Measurements from ENCODE around the gene TUSC2. TPM values are rescaled to one million over a fixed set of nuclear protein-coding genes. Genes with fewer than 3 reads are reported as not detected.

TUSC2 gene
- total RNA-seq, 2 donors from 2014 or later = 13.9 to 19.3 TPM

GRCh38 chr3:50275141-50275995 is 52.7 kb downstream of the TUSC2 start:
- no peak for ATAC-seq (replicated peaks)
- peak overlapping the region; percentile 35 for H3K4me3 Mint-ChIP-seq
- H3K4me1 Mint-ChIP-seq = peaks cover 9% of the 10 kb centered on the region
- H3K27ac Mint-ChIP-seq = no peak overlapping the region
- peaks cover 27% of the 10 kb centered on the region for H3K27me3 Mint-ChIP-seq
- H3K9me3 Mint-ChIP-seq = no peaks in the 10 kb centered on the region
- H3K36me3 Mint-ChIP-seq (ENCODE audit: low read depth) = no peaks in the 10 kb centered on the region

Other genes starting within 250 kb of the TUSC2 start
- 100 to 1,000 TPM; 146 to 167 TPM for gene RBM5, start 239.3 kb downstream of the TUSC2 start, total RNA-seq
- gene SEMA3F, start 172.9 kb downstream of the TUSC2 start, total RNA-seq = 1 to 10 TPM in 1 of 2 donors, not detected in 1; 1.5 TPM
- gene GNAT1, start 136.6 kb downstream of the TUSC2 start, total RNA-seq = not detected
- gene SLC38A3, start 123.0 kb downstream of the TUSC2 start, total RNA-seq = under 1 TPM in 1 of 2 donors, not detected in 1; 0.71 TPM
- 100 to 1,000 TPM; 283 to 392 TPM for gene GNAI2, start 92.0 kb downstream of the TUSC2 start, total RNA-seq
- gene SEMA3B, start 59.1 kb downstream of the TUSC2 start, total RNA-seq = 1 to 10 TPM; 1.2 to 2.3 TPM
- under 1 TPM in 1 of 2 donors, not detected in 1; 0.34 TPM for gene LSMEM2, start 49.1 kb downstream of the TUSC2 start, total RNA-seq
- gene IFRD2, start 35.8 kb downstream of the TUSC2 start, total RNA-seq = 100 to 1,000 TPM in 1 of 2 donors, 10 to 100 TPM in 1; 59.2 to 139 TPM
- gene HYAL3, start 28.8 kb downstream of the TUSC2 start, total RNA-seq = 10 to 100 TPM; 12.2 to 13.0 TPM
- 10 to 100 TPM; 24.4 to 37.8 TPM for gene NAA80, start 28.8 kb downstream of the TUSC2 start, total RNA-seq
- gene HYAL1, start 24.6 kb downstream of the TUSC2 start, total RNA-seq = under 1 TPM in 1 of 2 donors, not detected in 1; 0.29 TPM
- 1 to 10 TPM; 5.1 to 8.5 TPM for gene HYAL2, start 5.5 kb downstream of the TUSC2 start, total RNA-seq
- gene RASSF1, start 12.6 kb upstream of the TUSC2 start, total RNA-seq = 100 to 1,000 TPM in 1 of 2 donors, 10 to 100 TPM in 1; 85.8 to 139 TPM
- 10 to 100 TPM in 1 of 2 donors, 1 to 10 TPM in 1; 3.9 to 10.9 TPM for gene ZMYND10, start 17.5 kb upstream of the TUSC2 start, total RNA-seq
- gene NPRL2, start 22.6 kb upstream of the TUSC2 start, total RNA-seq = 10 to 100 TPM; 50.2 to 96.5 TPM
- gene CYB561D2, start 22.6 kb upstream of the TUSC2 start, total RNA-seq = 10 to 100 TPM; 35.6 to 40.8 TPM
- gene TMEM115, start 31.3 kb upstream of the TUSC2 start, total RNA-seq = 10 to 100 TPM; 14.3 to 21.9 TPM
- gene CACNA2D2, start 175.4 kb upstream of the TUSC2 start, total RNA-seq = 1 to 10 TPM in 1 of 2 donors, under 1 TPM in 1; 0.50 to 5.0 TPM
- 10 to 100 TPM; 17.3 to 50.8 TPM for gene C3orf18, start 239.5 kb upstream of the TUSC2 start, total RNA-seq
- gene HEMK1, start 241.3 kb upstream of the TUSC2 start, total RNA-seq = 10 to 100 TPM; 47.5 to 99.2 TPM

Measured in activated T-helper 17 cell treated with anti-CD3 and anti-CD28 coated beads, Interleukin-2, amount 50 U/mL, for 72 hours (primary cell).